Measurements from ENCODE around the gene OR5H1. TPM values are rescaled to one million over a fixed set of nuclear protein-coding genes. Genes with fewer than 3 reads are reported as not detected.

OR5H1 gene
- total RNA-seq (2022), result not detected in 2 replicates
- Bru-seq, nascent RNA, result not detected
- BruChase-seq, experiment 1, labeled RNA remaining after a 6-hour chase, result not detected
- not detected for BruChase-seq, experiment 2, labeled RNA remaining after a 2-hour chase
- long read RNA-seq, result 0 reads

DNA sequence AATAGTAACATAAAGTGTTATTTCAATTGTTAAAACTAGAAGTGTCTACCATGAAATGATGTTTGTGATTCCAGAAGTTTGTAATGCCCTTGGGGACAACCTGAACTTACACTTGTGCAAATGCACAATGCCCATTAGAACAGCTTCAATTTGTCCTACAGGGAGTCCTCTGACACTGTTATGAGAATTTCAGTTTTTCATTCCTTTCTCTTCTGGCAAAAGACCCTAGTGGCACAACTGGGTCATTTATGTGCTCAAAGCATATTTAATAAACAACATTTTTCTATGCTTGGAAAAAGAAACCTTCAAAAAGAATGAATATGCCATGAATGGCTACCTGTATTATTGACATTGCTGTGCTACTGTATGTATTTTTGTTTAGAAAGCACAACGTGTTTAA lies at the start of gene OR5H1:
TSS of gene OR5H1 (plus strand) at position 301 of the 400 bp plus-strand sequence. CDS start 1,977 bp downstream, outside the sequence.
- no peak for DNase-seq (ENCODE audit: unreplicated experiment)
- intact Hi-C loops (cut with micrococcal nuclease), result no loop called here
- Mint-ChIP-seq H3K4me1 (ENCODE audit: insufficient read depth, unreplicated experiment) (no peaks in the 10 kb centered on the region), H3K27me3 (ENCODE audit: insufficient read depth, unreplicated experiment) (peaks cover 81% of the 10 kb centered on the region), H3K4me3 (ENCODE audit: unreplicated experiment) (no peak within 1 kb of the TSS), H3K36me3 (ENCODE audit: insufficient read depth, unreplicated experiment) (no peaks in the 10 kb centered on the region), H3K9me3 (ENCODE audit: unreplicated experiment) (no peaks in the 10 kb centered on the region), H3K27ac (ENCODE audit: low read depth, unreplicated experiment) (no peak within 1 kb of the TSS)
- no peak for TF ChIP-seq CTCF (IDR thresholded peaks at IDR 0.05; ENCODE audit: unreplicated experiment)
- no TSS peak for BruUV-seq (replicated peaks)
- ChIA-PET CTCF (no interaction called here), POLR2A (no interaction called here)

GRCh38 chr3:98086873-98087272 lies 43.6 kb upstream of the OR5H1 start, which contains the start of gene OR5AC2:
TSS of gene OR5AC2 (plus strand) at chr3:98087173. CDS start at chr3:98087173, 0 bp downstream.
- TF ChIP-seq CTCF (IDR thresholded peaks at IDR 0.05; ENCODE audit: unreplicated experiment), result no peak
- BruUV-seq (replicated peaks), result no TSS peak
- Mint-ChIP-seq H3K27ac (ENCODE audit: low read depth, unreplicated experiment) (no peak within 1 kb of the TSS), H3K4me1 (ENCODE audit: insufficient read depth, unreplicated experiment) (no peaks in the 10 kb centered on the region), H3K36me3 (ENCODE audit: insufficient read depth, unreplicated experiment) (no peaks in the 10 kb centered on the region), H3K4me3 (ENCODE audit: unreplicated experiment) (no peak within 1 kb of the TSS), H3K9me3 (ENCODE audit: unreplicated experiment) (no peaks in the 10 kb centered on the region), H3K27me3 (ENCODE audit: insufficient read depth, unreplicated experiment) (peaks cover 57% of the 10 kb centered on the region)
- ChIA-PET CTCF (no interaction called here), POLR2A (no interaction called here)
- intact Hi-C loops (cut with micrococcal nuclease), result no loop called here
- DNase-seq (ENCODE audit: unreplicated experiment), result no peak

DNA sequence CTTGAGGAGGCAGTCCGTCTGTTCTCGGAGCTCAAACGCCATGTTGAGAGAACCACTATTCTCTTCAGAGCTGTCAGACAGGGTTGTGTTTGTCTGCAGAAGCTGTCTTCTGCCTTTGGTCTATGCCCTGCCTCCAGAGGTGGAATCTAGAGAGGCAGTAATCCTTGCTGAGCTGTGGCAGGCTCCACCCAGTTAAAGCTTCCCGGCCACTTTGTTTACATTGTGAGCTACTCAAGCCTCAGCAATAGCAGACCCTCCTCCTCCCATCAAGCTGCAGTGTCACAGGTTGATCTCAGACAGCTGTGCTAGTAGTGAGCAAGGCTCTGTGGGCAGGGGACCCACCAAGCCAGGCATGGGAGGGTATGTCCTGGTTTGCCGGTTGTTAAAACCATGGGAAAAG lies 34.6 kb upstream of the OR5H1 start:
- DNase-seq (ENCODE audit: unreplicated experiment), result no peak
- Mint-ChIP-seq H3K27ac (ENCODE audit: low read depth, unreplicated experiment) (no peak overlapping the region), H3K4me1 (ENCODE audit: insufficient read depth, unreplicated experiment) (no peaks in the 10 kb centered on the region), H3K36me3 (ENCODE audit: insufficient read depth, unreplicated experiment) (peaks cover 7% of the 10 kb centered on the region), H3K9me3 (ENCODE audit: unreplicated experiment) (no peaks in the 10 kb centered on the region), H3K27me3 (ENCODE audit: insufficient read depth, unreplicated experiment) (peaks cover 42% of the 10 kb centered on the region), H3K4me3 (ENCODE audit: unreplicated experiment) (no peak overlapping the region)
- BruUV-seq (replicated peaks), result no TSS peak
- no peak for TF ChIP-seq CTCF (IDR thresholded peaks at IDR 0.05; ENCODE audit: unreplicated experiment)
- ChIA-PET POLR2A (no interaction called here), CTCF (interaction anchor here (0.6 kb wide), 1 partner anchor 636 kb away, joined by 3 read pairs; no protein-coding TSS in a partner anchor)
- intact Hi-C loops (cut with micrococcal nuclease), result no loop called here

DNA sequence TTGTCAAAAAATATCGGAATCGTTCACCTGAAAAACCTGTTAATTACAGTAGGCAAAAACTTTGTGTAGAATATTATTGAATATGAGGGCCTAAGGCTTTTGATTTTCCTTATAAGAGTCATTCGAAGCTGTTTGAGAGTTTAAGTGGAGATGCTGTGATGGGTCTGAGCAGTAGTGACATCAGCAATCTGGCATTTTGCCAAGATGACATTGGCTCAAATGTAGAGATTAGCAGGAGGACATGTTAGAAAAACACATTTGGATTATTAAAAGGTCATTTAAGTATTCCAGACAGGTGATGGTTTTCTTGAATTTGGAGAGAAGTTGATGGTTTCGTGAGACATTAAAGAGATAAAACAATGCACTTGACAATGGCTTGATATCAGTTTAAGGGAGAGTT lies 30.7 kb upstream of the OR5H1 start:
- H3K27me3 Mint-ChIP-seq (ENCODE audit: insufficient read depth, unreplicated experiment), result peaks cover 7% of the 10 kb centered on the region
- H3K27ac Mint-ChIP-seq (ENCODE audit: low read depth, unreplicated experiment), result no peak overlapping the region
- H3K4me3 Mint-ChIP-seq (ENCODE audit: unreplicated experiment), result no peak overlapping the region
- BruUV-seq (replicated peaks), result no TSS peak
- intact Hi-C loops (cut with micrococcal nuclease), result no loop called here
- POLR2A ChIA-PET, result interaction anchor here (0.7 kb wide), 1 partner anchor 188 kb away, joined by 3 read pairs; no protein-coding TSS in a partner anchor
- no peaks in the 10 kb centered on the region for H3K36me3 Mint-ChIP-seq (ENCODE audit: insufficient read depth, unreplicated experiment)
- no peak for DNase-seq (ENCODE audit: unreplicated experiment)
- no peaks in the 10 kb centered on the region for H3K4me1 Mint-ChIP-seq (ENCODE audit: insufficient read depth, unreplicated experiment)
- no peaks in the 10 kb centered on the region for H3K9me3 Mint-ChIP-seq (ENCODE audit: unreplicated experiment)
- CTCF ChIA-PET, result interaction anchor here (0.7 kb wide), 1 partner anchor 287 kb away, joined by 3 read pairs; no protein-coding TSS in a partner anchor
- TF ChIP-seq CTCF (IDR thresholded peaks at IDR 0.05; ENCODE audit: unreplicated experiment), result no peak

Data from MCF 10A (cell line).